Vagina (tissue), 2 donors: ENCODE results near the gene DSC2. TPM values are rescaled to one million over a fixed set of nuclear protein-coding genes. Genes with fewer than 3 reads are reported as not detected.
A peak's percentile ranks its signal among the peaks of the same experiment; 100 is the strongest.
"Not testable (repeated sequence)": the region's sequence is repeated elsewhere in the genome, so short reads cannot be mapped to it uniquely, and the experiment has no call there.

Source experiments
- DNase-seq, 2 donors: peaks; one replicate each; pipeline ENCODE4 v3.0.0-alpha.2; 2017; ENCODE audit errors: extremely low spot score in 2 of 2
- H3K27ac ChIP-seq: fragments of 200-600 bp; sonication (generic); one replicate; pipeline ENCODE4 v1.5.1; 2019
- H3K27me3 ChIP-seq: fragments of 200-600 bp; sonication (generic); one replicate; pipeline ENCODE4 v1.5.1; 2019
- H3K36me3 ChIP-seq, 2 donors: fragments of 200-600 bp; sonication (generic); one replicate each; pipeline ENCODE4 v1.5.1; 2017 to 2019
- H3K4me1 ChIP-seq: fragments of 200-600 bp; sonication (generic); one replicate; pipeline ENCODE4 v1.5.1; 2019
- H3K4me3 ChIP-seq, 2 donors: fragments of 200-600 bp; sonication (generic); 1 replicate in 1 of 2; 2 replicates in 1 of 2; pipeline ENCODE4 v1.5.1; 2016 to 2019
- H3K9me3 ChIP-seq: fragments of 200-600 bp; sonication (generic); one replicate; pipeline ENCODE4 v1.5.1; 2019
- CTCF ChIP-seq, 3 experiments: fragments of 450-650 bp in 2 of 3; fragments of 200-600 bp in 1 of 3; sonication (generic) in 1 of 3; IDR thresholded peaks; one replicate each; pipeline ENCODE4 v1.5.1; 2017 to 2019; ENCODE audit warnings: antibody characterized with exemption in 3 of 3, mild to moderate bottlenecking in 2 of 3, moderate library complexity in 2 of 3
- POLR2A ChIP-seq, 2 donors: fragments of 450-650 bp; IDR thresholded peaks; one replicate each; pipeline ENCODE4 v1.6.1; 2017; ENCODE audit warnings: antibody characterized with exemption in 2 of 2, mild to moderate bottlenecking in 2 of 2, moderate library complexity in 2 of 2
- POLR2AphosphoS5 ChIP-seq, 2 donors: sonication (generic); formaldehyde crosslinking; IDR thresholded peaks; one replicate each; pipeline ENCODE4 v1.9.0; 2017; ENCODE audit warnings: antibody characterized with exemption in 2 of 2, mild to moderate bottlenecking in 2 of 2, low read depth in 1 of 2; ENCODE audit not compliant: insufficient read depth in 1 of 2
- intact Hi-C: fragments of 100-400 bp; cut with DNase I; formaldehyde crosslinking; loops from one replicate; pipeline ENCODE4 v1.15.1; 2023
- total RNA-seq: library from RNA; depleted of rRNA; stranded (reverse); fragments of >200 nt; gene quantifications from one replicate; pipeline ENCODE4 v1.2.3, GENCODE V29; 2016

Gene DSC2
- total RNA-seq, 1 donor from 2014 or later, result 108 TPM

- no peak for DNase-seq
- H3K27ac ChIP-seq, result peak overlapping the region; percentile 80
- H3K36me3 ChIP-seq, result no peaks in the 10 kb centered on the region
- no peaks in the 10 kb centered on the region for H3K9me3 ChIP-seq
- no peaks in the 10 kb centered on the region for H3K27me3 ChIP-seq
- TF ChIP-seq POLR2A (IDR thresholded peaks at IDR 0.05), result no peak
- no peak for TF ChIP-seq POLR2AphosphoS5 (IDR thresholded peaks at IDR 0.05; ENCODE audit: insufficient read depth in 1 of 2, low read depth in 1 of 2)
- TF ChIP-seq CTCF (IDR thresholded peaks at IDR 0.05), result no peak
- peak overlapping the region in 1 of 2 donors; percentile 51 for H3K4me3 ChIP-seq
- H3K4me1 ChIP-seq, result peaks cover 14% of the 10 kb centered on the region
- intact Hi-C loops, result no loop called here
Observed at GRCh38 chr18:31040686-31041270, 61.4 kb downstream of the DSC2 start.

GRCh38 chr18:31039426-31039825 lies 62.8 kb downstream of the DSC2 start:
- TF ChIP-seq POLR2A (IDR thresholded peaks at IDR 0.05) (no peak), CTCF (IDR thresholded peaks at IDR 0.05) (no peak), POLR2AphosphoS5 (IDR thresholded peaks at IDR 0.05; ENCODE audit: insufficient read depth in 1 of 2, low read depth in 1 of 2) (no peak)
- Histone ChIP-seq H3K27me3 (no peaks in the 10 kb centered on the region), H3K27ac (no peak overlapping the region), H3K4me1 (peaks cover 14% of the 10 kb centered on the region), H3K36me3 (no peaks in the 10 kb centered on the region), H3K4me3 (no peak overlapping the region), H3K9me3 (no peaks in the 10 kb centered on the region)
- DNase-seq, result no peak
- intact Hi-C loops, result no loop called here

- intact Hi-C loops, H3K36me3 ChIP-seq, DNase-seq, H3K9me3 ChIP-seq, H3K27me3 ChIP-seq, H3K27ac ChIP-seq, H3K4me3 ChIP-seq: not testable (repeated sequence)
- H3K4me1 ChIP-seq, result peaks cover 12% of the 10 kb centered on the region
Observed at GRCh38 chr18:31037686-31038085, 64.5 kb downstream of the DSC2 start.

GRCh38 chr18:31034541-31034940 lies 67.7 kb downstream of the DSC2 start:
- H3K36me3 ChIP-seq, result no peaks in the 10 kb centered on the region
- H3K4me1 ChIP-seq, result no peaks in the 10 kb centered on the region
- H3K27me3 ChIP-seq, result no peaks in the 10 kb centered on the region
- H3K27ac ChIP-seq, result no peak overlapping the region
- intact Hi-C loops, result no loop called here
- H3K9me3 ChIP-seq, result no peaks in the 10 kb centered on the region
- TF ChIP-seq POLR2A (IDR thresholded peaks at IDR 0.05), result no peak
- no peak for TF ChIP-seq CTCF (IDR thresholded peaks at IDR 0.05)
- TF ChIP-seq POLR2AphosphoS5 (IDR thresholded peaks at IDR 0.05; ENCODE audit: insufficient read depth in 1 of 2, low read depth in 1 of 2), result no peak
- DNase-seq, result no peak
- no peak overlapping the region for H3K4me3 ChIP-seq

GRCh38 chr18:31030574-31031278 lies 71.5 kb downstream of the DSC2 start:
- Histone ChIP-seq H3K4me3 (no peak overlapping the region), H3K27ac (no peak overlapping the region), H3K27me3 (no peaks in the 10 kb centered on the region), H3K4me1 (no peaks in the 10 kb centered on the region), H3K9me3 (no peaks in the 10 kb centered on the region), H3K36me3 (no peaks in the 10 kb centered on the region)
- intact Hi-C loops, result no loop called here
- TF ChIP-seq POLR2A (IDR thresholded peaks at IDR 0.05), result no peak
- TF ChIP-seq CTCF (IDR thresholded peaks at IDR 0.05), result no peak
- TF ChIP-seq POLR2AphosphoS5 (IDR thresholded peaks at IDR 0.05; ENCODE audit: insufficient read depth in 1 of 2, low read depth in 1 of 2), result no peak
- no peak for DNase-seq
